ENCODE data around the gene SFTPD.
"Not testable (repeated sequence)": the region's sequence is repeated elsewhere in the genome, so short reads cannot be mapped to it uniquely, and the experiment has no call there.

SFTPD gene

DNA sequence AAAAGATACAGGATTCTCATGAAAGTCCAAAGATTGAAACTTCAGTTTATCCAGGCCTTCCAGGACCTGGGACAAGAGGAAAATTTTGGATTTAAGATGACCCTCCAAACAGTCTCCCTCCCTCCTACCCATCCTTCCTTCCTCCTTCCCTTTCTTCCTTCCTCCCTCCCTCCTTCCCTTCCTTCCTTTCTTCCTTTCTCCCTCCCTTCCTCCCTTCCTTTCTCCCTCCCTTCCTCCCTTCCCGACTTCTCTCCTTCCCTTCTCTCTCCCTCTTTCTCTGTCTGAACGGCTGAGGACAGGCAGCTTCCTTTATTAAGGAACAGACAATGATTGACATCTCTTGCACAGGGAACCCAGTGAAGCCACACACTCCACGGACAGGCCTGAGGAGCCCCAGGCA lies 23.3 kb downstream of the SFTPD start:
- DNase-seq: no peak

GRCh38 chr10:79923669-79924068 lies 25.2 kb downstream of the SFTPD start:
- no peak for DNase-seq

DNA sequence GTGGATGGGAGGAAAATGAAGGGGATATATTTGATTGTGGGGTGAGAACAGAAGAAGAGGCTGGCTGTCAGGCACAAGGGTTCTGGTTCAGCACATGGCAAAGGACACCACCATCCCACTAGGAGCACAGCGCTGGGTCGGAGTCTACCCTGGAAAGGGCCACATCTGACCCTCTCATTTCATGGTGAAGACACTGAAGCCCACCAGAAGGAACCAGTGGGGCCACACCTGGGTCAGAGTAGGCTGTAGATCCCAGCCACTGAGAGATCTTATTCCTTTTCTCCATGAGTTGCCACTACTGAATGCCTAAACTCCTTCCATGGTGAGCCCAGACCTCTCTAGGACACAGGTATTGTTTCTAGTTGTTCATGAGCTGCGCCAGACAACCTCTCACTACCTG lies 25.8 kb downstream of the SFTPD start:
- DNase-seq: no peak

GRCh38 chr10:79922011-79922412 lies 26.9 kb downstream of the SFTPD start:
- not testable (repeated sequence) for DNase-seq

- DNase-seq: not testable (repeated sequence)
Measured at GRCh38 chr10:79915838-79916237, 33.1 kb downstream of the SFTPD start.

GRCh38 chr10:79914512-79914911 lies 34.4 kb downstream of the SFTPD start:
- DNase-seq: peak in 1 of 2 donors; percentile 18

DNA sequence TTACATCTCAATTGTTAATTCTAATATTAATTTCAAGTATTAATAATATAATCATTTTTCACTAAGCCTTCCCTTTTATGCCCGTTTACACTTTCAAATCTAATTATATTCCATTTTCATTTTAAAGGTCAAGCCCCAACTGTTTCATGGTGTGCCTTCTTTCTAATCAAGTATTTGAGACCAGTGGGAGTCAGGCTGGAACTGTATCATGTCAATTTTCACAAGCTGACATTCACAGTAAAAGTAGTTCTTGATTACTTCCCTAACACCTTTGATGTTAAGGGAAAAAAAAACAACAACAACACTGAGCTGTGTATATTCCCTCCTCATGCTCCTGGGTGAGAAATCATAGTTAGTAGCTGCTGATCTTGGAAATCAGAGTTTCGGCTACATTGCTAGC lies 38.1 kb downstream of the SFTPD start:
- DNase-seq: no peak

GRCh38 chr10:79910344-79910743 lies 38.6 kb downstream of the SFTPD start:
- no peak for DNase-seq

DNA sequence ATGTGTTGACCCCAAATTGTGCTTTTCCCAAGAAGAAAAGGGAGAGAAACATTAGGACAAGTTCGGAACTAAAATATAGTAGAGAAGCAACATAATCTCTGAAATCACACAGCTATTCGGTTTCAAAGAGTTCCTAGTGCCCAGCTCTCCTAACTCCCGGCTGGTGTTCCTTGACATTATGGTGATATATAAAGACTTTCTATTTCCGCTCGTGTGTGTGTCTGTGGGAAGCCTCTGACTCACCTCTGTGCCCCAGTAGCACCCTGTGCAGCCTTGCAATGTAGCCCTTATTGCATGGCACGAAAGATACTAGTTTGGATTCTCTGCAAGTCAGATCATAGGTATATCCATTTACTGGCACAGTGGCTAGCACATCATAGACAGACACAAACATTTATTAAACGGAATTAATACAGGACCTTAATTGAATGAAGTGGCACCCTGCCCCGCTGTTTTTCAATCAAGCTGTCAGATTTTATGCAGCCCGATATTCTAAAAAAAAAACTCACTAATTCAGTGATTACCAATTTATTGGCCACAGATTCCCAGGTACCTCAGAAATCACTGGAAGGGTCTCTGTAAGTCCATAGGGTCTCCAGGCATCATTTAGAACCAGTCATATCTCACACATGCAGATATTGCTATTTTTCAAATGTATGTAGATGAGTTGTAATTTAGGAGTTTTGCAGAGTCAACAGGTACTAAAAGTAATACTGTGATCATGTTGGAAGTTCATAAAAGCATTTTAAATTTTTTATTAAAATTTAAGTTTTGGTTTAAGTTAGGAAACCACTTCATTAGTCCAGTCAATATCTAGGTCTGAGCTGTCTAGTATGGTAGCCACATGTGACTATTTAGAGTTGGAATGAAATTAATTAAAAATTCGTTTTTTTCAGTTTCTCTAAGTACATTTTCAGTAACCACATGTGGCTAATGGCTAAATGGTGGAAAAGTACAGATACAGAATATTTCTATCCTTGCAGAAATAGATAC lies 43.3 kb downstream of the SFTPD start:
- DNase-seq: peak in 1 of 2 donors; percentile 6

DNA sequence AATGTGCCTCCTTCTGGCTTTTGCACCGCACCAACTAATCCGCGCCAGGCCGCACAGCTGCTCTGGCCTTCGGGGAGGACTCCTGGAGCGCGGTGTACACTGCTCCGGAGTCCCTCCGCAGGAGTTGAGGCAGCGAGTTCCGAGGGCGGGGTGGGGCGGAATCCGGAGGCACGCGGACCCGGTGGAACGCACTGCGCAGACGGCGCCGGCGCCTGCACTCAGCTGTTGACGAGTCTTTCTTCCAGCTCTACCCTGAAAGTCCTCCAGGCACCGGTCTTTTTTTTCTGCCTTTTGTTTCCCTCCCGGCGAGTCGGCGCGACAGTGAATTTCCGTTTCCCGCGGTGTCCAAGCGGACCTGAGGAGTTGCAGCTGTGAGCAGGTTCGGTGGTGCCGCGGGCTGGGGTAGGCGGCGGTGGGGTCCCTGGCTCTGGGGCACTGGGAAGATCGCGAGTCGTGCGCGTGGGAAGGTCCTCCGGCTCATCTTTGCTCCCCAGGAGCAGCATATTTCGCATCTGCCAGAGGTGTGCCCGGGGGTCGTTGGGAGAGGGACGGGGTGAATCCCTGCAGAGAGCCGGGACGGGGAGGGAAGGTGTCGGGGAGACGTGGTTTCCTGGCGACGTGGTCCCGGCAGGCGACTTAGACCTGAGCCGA lies 44.1 kb downstream of the SFTPD start:
- peak; percentile 20 to 36 for DNase-seq

- not testable (repeated sequence) for DNase-seq
Measured at GRCh38 chr10:79901571-79901970, 47.3 kb downstream of the SFTPD start.

DNA sequence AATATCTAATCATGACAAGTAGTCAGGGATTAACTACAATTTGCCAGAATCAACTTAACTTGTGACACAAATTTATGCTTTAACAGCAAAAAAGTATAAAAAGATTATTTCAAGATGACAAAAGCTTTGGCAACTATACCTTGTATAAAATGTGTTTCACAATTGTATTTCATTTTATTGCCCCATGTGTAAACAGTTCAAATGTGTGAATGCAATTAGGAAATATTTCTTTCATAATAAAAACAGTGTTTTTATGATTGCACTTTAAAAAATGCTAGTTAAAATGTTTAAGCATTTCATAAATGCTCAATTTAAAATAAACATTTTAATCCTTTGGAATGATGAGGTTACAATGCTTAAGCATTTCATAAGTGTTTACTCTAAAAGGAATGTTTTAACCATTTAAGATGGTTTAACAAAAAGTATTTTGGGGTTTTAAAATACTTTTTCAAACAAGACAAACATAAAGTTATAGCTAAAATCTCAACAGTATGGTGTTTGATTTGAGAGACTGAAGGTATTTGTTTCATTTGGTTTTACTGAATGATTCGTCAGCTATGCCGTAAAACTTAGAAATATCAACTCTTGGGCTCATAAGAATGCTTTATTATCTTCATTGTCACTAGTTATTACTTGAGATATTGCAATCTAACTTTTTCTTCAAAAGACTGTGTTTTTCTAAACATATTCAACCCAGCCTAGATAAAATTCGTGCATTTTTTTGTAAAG lies 50.1 kb downstream of the SFTPD start:
- DNase-seq: no peak

DNA sequence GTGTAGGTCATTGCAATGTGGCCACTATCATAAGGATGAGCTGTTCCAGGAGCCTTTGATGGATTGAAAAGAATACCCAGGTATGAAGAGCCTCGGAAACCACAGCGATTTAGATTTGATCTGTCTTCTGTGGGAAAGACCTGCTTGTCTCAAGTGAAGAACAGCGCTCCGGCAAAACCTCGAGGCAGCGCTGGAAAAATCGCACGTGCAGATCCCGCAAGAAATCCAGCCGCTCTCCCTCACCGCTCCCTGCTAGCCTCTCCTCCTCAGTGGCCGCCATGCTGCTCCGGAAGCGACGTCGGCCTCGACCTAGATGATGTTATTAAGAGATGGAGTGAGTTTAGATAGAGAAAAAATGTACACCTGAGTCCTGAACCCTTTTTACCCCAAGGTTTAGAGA lies 56.0 kb downstream of the SFTPD start:
- not testable (repeated sequence) for DNase-seq

DNA sequence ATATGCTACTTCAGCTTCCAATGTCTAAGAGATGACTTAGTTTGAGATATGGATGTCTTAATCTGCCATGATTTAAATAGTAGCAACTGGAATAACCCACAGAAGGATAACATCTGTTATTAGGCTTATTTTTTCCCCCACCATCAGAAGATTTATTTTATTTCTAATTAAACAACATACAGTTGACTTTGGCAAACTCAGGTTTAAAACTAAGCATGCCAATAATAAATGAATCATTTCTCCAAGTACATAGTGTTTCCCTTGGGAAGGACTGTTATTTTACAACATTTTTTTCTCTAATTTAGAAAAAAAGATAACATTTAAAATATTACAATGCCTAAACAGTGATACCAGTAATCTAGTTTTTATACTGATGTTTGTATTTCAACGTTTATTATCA lies 58.4 kb downstream of the SFTPD start:
- no peak for DNase-seq

- peak; percentile 71 to 82 for DNase-seq
Measured at GRCh38 chr10:79888984-79889383, 59.9 kb downstream of the SFTPD start.
